ENCODE data around the gene CALCOCO1. TPM values are rescaled to one million over a fixed set of nuclear protein-coding genes. Genes with fewer than 3 reads are reported as not detected.

The CALCOCO1 gene
- total RNA-seq, 1 experiment from 2014 or later: 49.4 TPM

DNA sequence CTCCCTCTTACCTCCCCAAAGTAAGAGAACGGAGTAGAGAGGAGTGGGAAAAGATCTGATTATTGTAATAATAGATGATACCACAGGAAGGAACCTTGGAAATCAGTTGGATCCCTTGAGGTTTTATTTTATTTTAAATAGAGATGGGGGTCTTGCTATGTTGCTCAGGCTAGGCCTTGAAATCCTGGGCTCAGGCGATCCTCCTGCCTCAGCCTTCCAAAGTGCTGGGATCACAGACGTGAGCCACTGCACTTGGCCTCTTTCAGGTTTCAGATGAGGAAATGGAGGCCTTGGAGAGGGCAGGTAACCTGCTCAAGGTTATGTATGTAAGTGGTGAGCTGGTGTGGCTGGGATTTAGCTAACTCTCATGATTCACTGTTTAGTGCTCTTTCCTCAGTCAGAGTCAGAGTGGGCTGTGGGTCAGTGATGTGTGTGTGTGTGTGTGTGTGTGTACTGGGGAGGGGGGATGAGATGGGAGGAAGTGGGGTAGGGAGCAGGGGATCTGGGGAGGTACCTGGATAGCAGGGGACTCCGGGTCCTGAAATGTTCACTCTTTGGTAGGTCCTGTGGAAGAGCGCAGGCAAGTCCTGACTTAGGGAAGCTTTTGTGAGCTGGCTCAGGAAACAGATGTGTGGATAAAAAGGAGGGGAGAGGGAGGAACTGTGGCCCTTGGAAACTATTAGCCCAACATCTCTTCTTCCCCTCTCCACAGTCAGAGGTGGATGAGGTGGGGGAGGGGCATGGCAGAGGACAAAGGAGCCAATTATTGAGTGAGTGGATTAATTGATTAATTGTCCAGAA lies 29.2 kb upstream of the CALCOCO1 start:
- Mint-ChIP-seq H3K36me3 (ENCODE audit: insufficient read depth, unreplicated experiment) (no peaks in the 10 kb centered on the region), H3K4me1 (ENCODE audit: insufficient read depth, unreplicated experiment) (peaks cover 6% of the 10 kb centered on the region), H3K27me3 (ENCODE audit: insufficient read depth, unreplicated experiment) (peaks cover 26% of the 10 kb centered on the region), H3K4me3 (ENCODE audit: unreplicated experiment) (no peak overlapping the region), H3K9me3 (ENCODE audit: unreplicated experiment) (no peaks in the 10 kb centered on the region), H3K27ac (ENCODE audit: low read depth, unreplicated experiment) (no peak overlapping the region)
- no TSS peak for BruUV-seq (replicated peaks)
- ChIA-PET POLR2A (interaction anchor here (1.2 to 1.7 kb wide), 3 partner anchors 12 to 243 kb away, joined by 3 to 5 read pairs (median 3); partner anchors contain the start of genes CALCOCO1 and HOXC9), CTCF (interaction anchor here (0.6 to 6.7 kb wide), 16 partner anchors 9 to 655 kb away, joined by 3 to 96 read pairs (median 4); partner anchors contain the start of gene HOXC10)
- TF ChIP-seq, protein P1, sequence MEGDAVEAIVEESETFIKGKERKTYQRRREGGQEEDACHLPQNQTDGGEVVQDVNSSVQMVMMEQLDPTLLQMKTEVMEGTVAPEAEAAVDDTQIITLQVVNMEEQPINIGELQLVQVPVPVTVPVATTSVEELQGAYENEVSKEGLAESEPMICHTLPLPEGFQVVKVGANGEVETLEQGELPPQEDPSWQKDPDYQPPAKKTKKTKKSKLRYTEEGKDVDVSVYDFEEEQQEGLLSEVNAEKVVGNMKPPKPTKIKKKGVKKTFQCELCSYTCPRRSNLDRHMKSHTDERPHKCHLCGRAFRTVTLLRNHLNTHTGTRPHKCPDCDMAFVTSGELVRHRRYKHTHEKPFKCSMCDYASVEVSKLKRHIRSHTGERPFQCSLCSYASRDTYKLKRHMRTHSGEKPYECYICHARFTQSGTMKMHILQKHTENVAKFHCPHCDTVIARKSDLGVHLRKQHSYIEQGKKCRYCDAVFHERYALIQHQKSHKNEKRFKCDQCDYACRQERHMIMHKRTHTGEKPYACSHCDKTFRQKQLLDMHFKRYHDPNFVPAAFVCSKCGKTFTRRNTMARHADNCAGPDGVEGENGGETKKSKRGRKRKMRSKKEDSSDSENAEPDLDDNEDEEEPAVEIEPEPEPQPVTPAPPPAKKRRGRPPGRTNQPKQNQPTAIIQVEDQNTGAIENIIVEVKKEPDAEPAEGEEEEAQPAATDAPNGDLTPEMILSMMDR (IDR thresholded peaks at IDR 0.05; ENCODE audit: unreplicated experiment): no peak
- DNase-seq (ENCODE audit: unreplicated experiment): no peak
- intact Hi-C loops (cut with micrococcal nuclease): no loop called here

DNA sequence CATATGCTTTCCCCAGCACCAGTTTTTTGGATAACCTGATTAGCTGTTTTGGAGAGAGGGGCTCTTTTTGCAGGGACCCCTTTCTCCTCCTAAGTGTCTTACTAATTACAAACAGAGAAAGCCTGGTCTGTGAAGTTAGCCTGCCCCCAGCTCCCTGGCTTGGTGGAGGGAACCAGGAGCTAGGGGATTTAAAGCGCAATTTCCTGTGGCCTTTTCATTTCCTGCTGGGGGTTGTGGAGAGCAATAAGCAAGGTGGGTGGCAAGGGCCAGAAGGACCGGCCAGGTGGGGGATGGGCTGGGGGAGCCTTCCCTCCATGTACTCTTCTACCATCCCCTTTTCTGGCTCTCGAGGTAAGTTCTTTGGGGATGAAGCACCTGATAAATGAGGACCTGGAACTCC lies 28.6 kb upstream of the CALCOCO1 start:
- Mint-ChIP-seq H3K27me3 (ENCODE audit: insufficient read depth, unreplicated experiment) (peaks cover 26% of the 10 kb centered on the region), H3K4me3 (ENCODE audit: unreplicated experiment) (no peak overlapping the region), H3K9me3 (ENCODE audit: unreplicated experiment) (no peaks in the 10 kb centered on the region), H3K36me3 (ENCODE audit: insufficient read depth, unreplicated experiment) (no peaks in the 10 kb centered on the region), H3K4me1 (ENCODE audit: insufficient read depth, unreplicated experiment) (no peaks in the 10 kb centered on the region), H3K27ac (ENCODE audit: low read depth, unreplicated experiment) (no peak overlapping the region)
- BruUV-seq (replicated peaks): no TSS peak
- ChIA-PET CTCF (interaction anchor here (0.6 to 6.7 kb wide), 10 partner anchors 9 to 200 kb away, joined by 3 to 96 read pairs (median 4); no protein-coding TSS in a partner anchor), POLR2A (interaction anchor here (1.2 kb wide), 1 partner anchor 29 kb away, joined by 3 read pairs; the partner anchor contains the start of gene CALCOCO1)
- intact Hi-C loops (cut with micrococcal nuclease): no loop called here
- DNase-seq (ENCODE audit: unreplicated experiment): no peak
- TF ChIP-seq, protein P1 (IDR thresholded peaks at IDR 0.05; ENCODE audit: unreplicated experiment): no peak

DNA sequence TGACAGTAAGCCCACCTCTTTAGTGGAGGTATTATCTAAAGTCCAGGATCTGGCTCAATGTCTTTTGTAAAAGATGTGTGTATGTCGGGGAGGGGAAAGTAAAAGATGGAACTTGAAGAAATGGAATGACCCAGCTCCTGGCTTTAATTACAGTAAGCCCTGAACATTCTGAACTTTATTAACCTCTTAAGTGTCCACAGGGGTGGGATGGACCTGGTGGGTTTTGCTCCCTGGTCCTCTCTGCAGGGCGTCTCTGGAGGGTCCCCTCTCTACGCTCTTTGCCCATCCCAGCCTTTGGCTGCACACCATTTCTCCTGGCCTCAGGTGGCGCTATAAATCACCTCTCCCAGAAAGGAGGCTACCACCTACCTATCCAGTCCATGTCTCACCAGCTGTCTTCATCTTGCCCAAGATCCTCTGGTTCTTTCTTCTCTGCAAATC lies 28.2 kb upstream of the CALCOCO1 start:
- Mint-ChIP-seq H3K4me3 (ENCODE audit: unreplicated experiment) (no peak overlapping the region), H3K27me3 (ENCODE audit: insufficient read depth, unreplicated experiment) (peaks cover 26% of the 10 kb centered on the region), H3K36me3 (ENCODE audit: insufficient read depth, unreplicated experiment) (no peaks in the 10 kb centered on the region), H3K27ac (ENCODE audit: low read depth, unreplicated experiment) (no peak overlapping the region), H3K4me1 (ENCODE audit: insufficient read depth, unreplicated experiment) (no peaks in the 10 kb centered on the region), H3K9me3 (ENCODE audit: unreplicated experiment) (no peaks in the 10 kb centered on the region)
- no TSS peak for BruUV-seq (replicated peaks)
- ChIA-PET CTCF (interaction anchor here (0.6 to 6.7 kb wide), 11 partner anchors 10 to 245 kb away, joined by 3 to 96 read pairs (median 4); no protein-coding TSS in a partner anchor), POLR2A (interaction anchor here (1.2 kb wide), 1 partner anchor 28 kb away, joined by 3 read pairs; the partner anchor contains the start of gene CALCOCO1)
- intact Hi-C loops (cut with micrococcal nuclease): no loop called here
- no peak for DNase-seq (ENCODE audit: unreplicated experiment)
- TF ChIP-seq, protein P1 (IDR thresholded peaks at IDR 0.05; ENCODE audit: unreplicated experiment): no peak

DNA sequence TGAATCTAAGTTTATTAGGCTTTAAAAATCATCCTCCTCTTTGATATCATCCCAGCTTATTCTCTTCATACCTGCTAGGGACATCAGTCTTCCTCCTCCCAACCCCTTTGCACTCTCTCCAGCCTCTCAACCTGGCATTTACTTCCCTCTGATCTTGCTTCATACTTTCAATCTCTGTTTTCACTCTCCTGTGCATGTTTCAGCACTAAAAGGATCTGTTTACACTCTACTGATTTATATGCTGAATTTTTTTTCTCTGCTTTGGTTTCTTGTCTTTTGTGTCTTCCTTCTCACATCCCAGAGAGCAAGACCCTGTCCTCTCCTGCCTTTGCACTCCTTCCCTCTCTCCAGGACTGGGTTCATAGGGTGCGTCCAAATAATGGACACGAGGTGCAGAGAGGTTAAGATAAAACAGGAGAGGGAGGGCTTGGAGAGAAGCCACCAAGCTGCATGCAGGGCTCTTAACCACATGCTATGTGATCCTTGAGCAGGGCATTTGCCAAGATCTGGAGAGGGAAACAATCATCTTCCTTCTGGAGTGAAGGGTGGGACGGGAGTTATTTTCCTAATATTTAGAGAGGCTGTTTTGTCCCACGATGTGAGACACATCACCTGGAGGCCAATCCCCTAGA lies 27.5 kb upstream of the CALCOCO1 start:
- no peaks in the 10 kb centered on the region for H3K9me3 Mint-ChIP-seq (ENCODE audit: unreplicated experiment)
- POLR2A ChIA-PET: no interaction called here
- BruUV-seq (replicated peaks): no TSS peak
- intact Hi-C loops (cut with micrococcal nuclease): no loop called here
- no peak overlapping the region for H3K4me3 Mint-ChIP-seq (ENCODE audit: unreplicated experiment)
- H3K27ac Mint-ChIP-seq (ENCODE audit: low read depth, unreplicated experiment): no peak overlapping the region
- no peaks in the 10 kb centered on the region for H3K36me3 Mint-ChIP-seq (ENCODE audit: insufficient read depth, unreplicated experiment)
- CTCF ChIA-PET: interaction anchor here (0.6 to 6.7 kb wide), 9 partner anchors 10 to 437 kb away, joined by 3 to 96 read pairs (median 4); no protein-coding TSS in a partner anchor
- H3K27me3 Mint-ChIP-seq (ENCODE audit: insufficient read depth, unreplicated experiment): peaks cover 22% of the 10 kb centered on the region
- peak; percentile 55 for DNase-seq (ENCODE audit: unreplicated experiment)
- H3K4me1 Mint-ChIP-seq (ENCODE audit: insufficient read depth, unreplicated experiment): no peaks in the 10 kb centered on the region
- TF ChIP-seq, protein P1 (IDR thresholded peaks at IDR 0.05; ENCODE audit: unreplicated experiment): no peak

Data from MCF 10A (cell line).